Fibroblast of gingiva (primary cell): Measurements from ENCODE around the gene AFM.

Experiments used
- DNase-seq: peaks from one replicate; pipeline ENCODE4 v3.0.0-alpha.2; 2011; ENCODE audit warnings: low read depth

Gene AFM

GRCh38 chr4:73450398-73451004 is 31.0 kb upstream of the AFM start:
- peak; percentile 58 for DNase-seq

DNA sequence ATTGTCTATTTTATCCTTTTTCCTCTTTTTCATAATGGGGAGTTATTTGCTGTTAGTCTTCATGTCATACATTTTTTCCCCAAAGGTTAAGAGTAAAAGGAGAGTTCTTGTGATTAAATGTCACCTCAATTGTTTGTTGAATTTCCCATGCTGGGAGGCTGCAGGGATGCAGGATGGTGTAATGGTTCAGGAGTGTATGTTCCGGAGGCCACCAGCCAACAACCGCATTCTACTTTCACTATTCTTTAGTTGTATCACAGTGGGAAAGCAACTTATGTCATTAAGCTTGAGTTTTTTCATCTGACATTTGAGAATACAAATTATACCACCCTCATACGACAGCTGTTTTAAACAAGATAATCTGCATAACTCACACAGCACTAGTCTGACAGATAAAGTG is 30.1 kb upstream of the AFM start:
- no peak for DNase-seq

GRCh38 chr4:73451981-73452747 is 29.4 kb upstream of the AFM start:
- no peak for DNase-seq

GRCh38 chr4:73452953-73453700 is 28.4 kb upstream of the AFM start:
- DNase-seq: no peak

GRCh38 chr4:73453701-73454005 is 27.9 kb upstream of the AFM start:
- no peak for DNase-seq

- no peak for DNase-seq
Measured at GRCh38 chr4:73454920-73455319, 26.6 kb upstream of the AFM start.

- no peak for DNase-seq
Measured at GRCh38 chr4:73456177-73457022, 25.1 kb upstream of the AFM start.

DNA sequence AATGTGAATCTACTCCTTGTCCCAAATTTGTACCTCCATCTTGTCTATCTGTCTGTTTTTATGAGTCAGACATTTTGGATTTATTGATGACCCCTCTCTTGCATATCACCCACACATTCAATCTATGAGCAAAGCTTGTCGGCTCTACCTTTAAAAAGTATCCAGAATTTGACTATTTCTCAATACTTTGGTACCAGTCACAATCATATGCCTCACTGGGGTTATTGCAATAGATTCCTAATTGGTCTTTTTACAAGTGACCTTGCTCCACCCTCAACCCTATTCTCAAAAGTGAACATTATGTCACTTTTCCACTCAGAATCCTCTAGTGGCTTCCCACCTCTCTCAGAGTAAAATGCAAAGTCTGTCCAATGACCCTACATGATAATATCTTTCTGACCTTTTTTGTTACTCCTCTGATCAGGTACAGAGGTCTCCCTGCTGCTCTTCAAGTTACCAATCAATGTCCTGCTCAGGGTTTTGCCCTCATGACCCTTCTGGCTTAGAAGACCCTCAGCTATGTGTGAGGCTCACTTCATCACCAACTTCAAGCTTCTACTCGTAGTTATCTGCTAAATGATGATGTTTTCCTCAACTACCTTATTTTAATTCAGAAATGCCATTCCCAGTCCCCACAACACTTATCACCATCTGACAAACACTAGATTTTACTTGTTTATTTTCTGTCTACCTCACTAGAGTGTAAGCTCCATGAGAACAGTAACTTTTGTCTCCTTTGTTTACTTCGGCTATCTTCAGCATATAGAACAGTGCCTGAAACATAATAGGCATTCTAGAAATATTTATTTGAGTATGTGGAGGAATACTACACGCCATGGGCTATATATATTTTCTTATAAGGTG is 23.1 kb upstream of the AFM start:
- no peak for DNase-seq

GRCh38 chr4:73459048-73459421 is 22.5 kb upstream of the AFM start:
- DNase-seq: no peak

DNA sequence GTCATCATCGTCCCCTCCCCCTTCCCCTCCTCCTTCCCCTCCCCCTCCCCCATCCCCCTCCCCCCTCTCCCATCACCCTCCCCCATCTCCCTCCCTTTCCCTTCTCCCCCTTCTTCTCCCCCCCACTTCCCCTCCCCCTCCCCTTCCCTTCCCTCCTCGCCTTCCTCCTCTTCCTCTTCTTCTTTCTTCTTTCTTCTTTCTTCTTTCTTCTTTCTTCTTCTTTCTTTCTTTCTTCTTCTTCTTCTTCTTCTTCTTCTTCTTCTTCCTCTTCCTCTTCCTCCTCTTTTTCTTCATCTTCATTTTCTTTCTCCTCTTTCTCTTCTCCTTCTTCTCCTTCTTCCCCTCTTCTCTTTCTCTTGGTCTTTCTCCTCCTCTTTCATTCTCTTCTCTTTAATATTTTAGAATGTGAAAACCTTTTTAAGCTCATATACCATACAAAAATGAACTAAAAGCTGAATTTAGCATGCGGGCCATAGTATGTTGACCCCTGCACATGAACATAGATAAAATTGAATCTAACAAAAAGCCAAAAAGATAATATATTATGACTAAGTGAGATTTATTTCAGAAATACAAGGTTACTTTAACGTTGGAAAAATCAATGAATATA is 20.5 kb upstream of the AFM start:
- no peak for DNase-seq

DNA sequence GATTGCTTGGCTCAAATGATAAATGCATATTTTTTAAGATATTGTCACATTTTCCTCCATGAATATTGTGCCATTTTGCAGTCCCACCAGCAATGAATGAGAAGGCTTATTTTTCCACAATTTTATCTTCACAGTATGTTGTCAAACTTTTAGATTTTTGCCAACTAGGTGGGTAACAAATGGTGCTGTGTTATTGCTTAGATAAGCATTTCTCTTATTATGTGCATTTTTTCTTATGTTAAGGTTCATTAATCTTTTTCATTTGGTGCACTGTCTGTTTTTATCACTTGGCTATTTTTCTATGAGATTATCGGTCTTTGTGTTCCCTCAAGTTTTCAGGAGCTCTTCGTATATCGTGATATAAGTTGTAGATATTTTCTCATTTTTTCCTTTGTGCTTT is 13.4 kb upstream of the AFM start:
- DNase-seq: no peak

- DNase-seq: no peak
Measured at GRCh38 chr4:73470728-73471127, 10.8 kb upstream of the AFM start.

GRCh38 chr4:73477176-73477575 is 4.4 kb upstream of the AFM start:
- no peak for DNase-seq

GRCh38 chr4:73479323-73479722 is 2.2 kb upstream of the AFM start:
- DNase-seq: no peak

DNA sequence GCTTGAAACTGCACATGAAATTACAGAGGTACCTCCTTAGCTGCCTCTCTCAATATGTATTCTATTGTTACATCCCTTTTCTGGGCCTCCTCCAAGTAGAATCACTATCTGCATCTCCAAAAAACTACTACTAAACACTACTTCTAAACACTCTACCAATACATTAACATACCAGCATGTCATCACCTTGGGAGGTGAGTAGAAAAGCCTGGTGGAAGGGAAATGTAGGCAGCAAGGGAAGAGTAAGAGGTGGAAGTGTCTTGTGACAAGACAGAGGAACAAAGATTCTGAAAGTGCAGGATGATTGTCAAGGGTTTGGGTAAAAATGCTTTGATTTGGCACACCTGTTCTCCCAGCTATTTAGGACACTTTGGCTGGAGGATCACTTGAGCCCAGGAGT is 3.5 kb downstream of the AFM start:
- DNase-seq: no peak

- no peak for DNase-seq
Measured at GRCh38 chr4:73485596-73485995, 4.1 kb downstream of the AFM start.

- no peak for DNase-seq
Measured at GRCh38 chr4:73486497-73486896, 5.0 kb downstream of the AFM start.

DNA sequence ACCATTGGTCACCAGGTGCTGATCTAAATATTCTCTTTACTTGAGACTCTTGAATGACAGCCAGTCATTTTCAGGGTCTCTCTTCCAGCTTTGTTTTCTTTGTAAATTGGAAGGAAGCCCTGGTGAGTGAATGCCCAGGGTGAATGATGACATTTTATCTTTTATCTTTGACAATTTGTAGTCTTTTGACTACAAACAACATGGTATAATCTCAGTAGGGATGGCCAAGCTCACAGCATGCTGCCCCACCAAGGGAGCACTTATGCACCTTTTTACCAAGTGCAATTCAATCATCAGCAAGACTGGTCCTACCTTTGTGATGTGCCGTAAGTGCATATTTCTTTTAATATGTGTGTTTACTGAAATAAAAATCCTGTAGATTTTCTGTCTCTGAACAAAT is 5.7 kb downstream of the AFM start:
- DNase-seq: no peak

- DNase-seq: no peak
Measured at GRCh38 chr4:73499996-73500765, 18.6 kb downstream of the AFM start.

GRCh38 chr4:73501664-73502265 is 20.2 kb downstream of the AFM start:
- DNase-seq: no peak
